HG03342 (cell line): ENCODE measurements around the gene MATN1.

ENCODE experiments used
- ATAC-seq: cut with Tn5 transposase; IDR thresholded peaks from one replicate; pipeline ENCODE4 v1.9.1; 2021; ENCODE audit warnings: mild to moderate bottlenecking, moderate library complexity; ENCODE audit not compliant: unreplicated experiment

Gene MATN1

GRCh38 chr1:30665216-30666010 lies 58.0 kb downstream of the MATN1 start:
- ATAC-seq = no peak

- no peak for ATAC-seq
Observed at GRCh38 chr1:30664103-30664755, 59.2 kb downstream of the MATN1 start.

GRCh38 chr1:30663596-30664091 lies 59.7 kb downstream of the MATN1 start:
- no peak for ATAC-seq

- ATAC-seq = no peak
Observed at GRCh38 chr1:30662291-30662840, 61.0 kb downstream of the MATN1 start.

- no peak for ATAC-seq
Observed at GRCh38 chr1:30661311-30661710, 62.1 kb downstream of the MATN1 start.
